Right ventricle myocardium inferior (tissue), 1 donor: ENCODE results near the gene CRK. TPM values are rescaled to one million over a fixed set of nuclear protein-coding genes. Genes with fewer than 3 reads are reported as not detected.

ENCODE experiments used
- ATAC-seq: fragments of 200-7000 bp; cut with Tn5 transposase; one replicate; pipeline ENCODE4 v1.9.1; 2020; ENCODE audit warnings: mild to moderate bottlenecking, moderate library complexity
- DNase-seq: peaks from one replicate; pipeline ENCODE4 v3.0.0; 2021; ENCODE audit errors: missing footprints
- intact Hi-C: fragments of 100-400 bp; cut with DNase I; formaldehyde crosslinking; loops from one replicate; pipeline ENCODE4 v1.11.0; 2022
- long read RNA-seq: library from polyadenylated mRNA; unstranded; transcript quantifications from one replicate; pipeline ENCODE4 v2.0.0, GENCODE V29; 2021
- total RNA-seq: library from RNA; stranded (reverse); fragmentation: NEBNext Ultra II Directional; extraction: Animal tissue kit (Norgen Biotek cat#: 25700); gene quantifications from one replicate; pipeline ENCODE4 v1.2.1, GENCODE V29; 2021
- donor health status: DM: no; HTN: yes; CAD: no; lungs with severe emphysema.

Gene CRK
- 43.9 TPM for total RNA-seq
- long read RNA-seq, transcript CRK-201 (3 exons, 3,880 nt) = major isoform, 12 of 23 reads
- long read RNA-seq, transcript CRK-202 (3 exons, 3,675 nt) = minor isoform, 7 of 23 reads
- long read RNA-seq, partial matches to known transcripts = 0 of 23 reads
- long read RNA-seq, other reads (novel, unspliced or antisense) = 4 of 23 reads

GRCh38 chr17:1455797-1456599, at the start of gene CRK:
Gene CRK, minus strand, starts transcription at chr17:1456232. Its CDS starts 115 bp downstream, at chr17:1456117.
- intact Hi-C loops = loop anchor here (2.0 to 5.0 kb wide), 3 partner anchors 31 to 191 kb away; partner anchors contain the start of genes RILP and SCARF1
- DNase-seq = peak; percentile 98
- ATAC-seq = peak; percentile 96

- intact Hi-C loops = no loop called here
- ATAC-seq (no peak), DNase-seq (no peak)
Observed at GRCh38 chr17:1505586-1505985, 49.6 kb upstream of the CRK start.

GRCh38 chr17:1504866-1505265, 48.8 kb upstream of the CRK start:
- DNase-seq = no peak
- ATAC-seq = no peak
- intact Hi-C loops = no loop called here

GRCh38 chr17:1503699-1504098, 47.7 kb upstream of the CRK start:
- ATAC-seq (peak; percentile 46), DNase-seq (no peak)
- intact Hi-C loops = no loop called here

- ATAC-seq = no peak
- intact Hi-C loops = no loop called here
- no peak for DNase-seq
Observed at GRCh38 chr17:1498869-1499268, 42.8 kb upstream of the CRK start.

GRCh38 chr17:1498233-1498632, 42.2 kb upstream of the CRK start:
- ATAC-seq (no peak), DNase-seq (no peak)
- intact Hi-C loops = no loop called here

GRCh38 chr17:1497831-1498230, 41.8 kb upstream of the CRK start:
- ATAC-seq (no peak), DNase-seq (no peak)
- intact Hi-C loops = no loop called here

GRCh38 chr17:1496869-1497268, 40.8 kb upstream of the CRK start:
- ATAC-seq (no peak), DNase-seq (no peak)
- intact Hi-C loops = no loop called here

- peak; percentile 61 for ATAC-seq
Observed at GRCh38 chr17:1495265-1495989, 39.4 kb upstream of the CRK start.

GRCh38 chr17:1494736-1495253, 38.8 kb upstream of the CRK start:
- intact Hi-C loops = no loop called here
- DNase-seq = no peak
- no peak for ATAC-seq

More at GRCh38 chr17:1495265-1495989, 39.4 kb upstream of the CRK start:
- no peak for DNase-seq
- intact Hi-C loops = no loop called here

- DNase-seq (no peak), ATAC-seq (no peak)
- intact Hi-C loops = no loop called here
Observed at GRCh38 chr17:1494203-1494602, 38.2 kb upstream of the CRK start.

- ATAC-seq = peak; percentile 1
- DNase-seq = no peak
Observed at GRCh38 chr17:1493291-1493980, 37.4 kb upstream of the CRK start.

GRCh38 chr17:1492249-1493206, 36.5 kb upstream of the CRK start, which contains the start of gene MYO1C:
Gene MYO1C, minus strand, starts transcription at chr17:1492686. Its CDS starts 199 bp downstream, at chr17:1492487.
- intact Hi-C loops = loop anchor here (2.0 kb wide), 1 partner anchor 16 kb away; no protein-coding TSS in a partner anchor
- ATAC-seq (no peak), DNase-seq (no peak)

More at GRCh38 chr17:1493291-1493980, 37.4 kb upstream of the CRK start:
- intact Hi-C loops = loop anchor here (2.0 kb wide), 1 partner anchor 15 kb away; no protein-coding TSS in a partner anchor

- peak; percentile 90 for DNase-seq
- intact Hi-C loops = loop anchor here (2.0 kb wide), 1 partner anchor 17 kb away; no protein-coding TSS in a partner anchor
- peak; percentile 57 for ATAC-seq
Observed at GRCh38 chr17:1491443-1492248, 35.6 kb upstream of the CRK start.

- DNase-seq (peak; percentile 90), ATAC-seq (peak; percentile 30)
- intact Hi-C loops = no loop called here
Observed at GRCh38 chr17:1490643-1491442, 34.8 kb upstream of the CRK start.

- DNase-seq = no peak
- no peak for ATAC-seq
- intact Hi-C loops = no loop called here
Observed at GRCh38 chr17:1488826-1489270, 32.8 kb upstream of the CRK start.
